GDM1 (cell line): ENCODE measurements around the gene ZNF582.

Experiments used
- DNase-seq: peaks from one replicate; lab custom pipeline; 2025; lab: John Stamatoyannopoulos, UW

ZNF582 gene

GRCh38 chr19:56393119-56394012 is at the start of gene ZNF582:
Gene ZNF582, minus strand, starts transcription at chr19:56393534. Its CDS starts 1,782 bp downstream, at chr19:56391752.
- DNase-seq: peak; percentile 77

DNA sequence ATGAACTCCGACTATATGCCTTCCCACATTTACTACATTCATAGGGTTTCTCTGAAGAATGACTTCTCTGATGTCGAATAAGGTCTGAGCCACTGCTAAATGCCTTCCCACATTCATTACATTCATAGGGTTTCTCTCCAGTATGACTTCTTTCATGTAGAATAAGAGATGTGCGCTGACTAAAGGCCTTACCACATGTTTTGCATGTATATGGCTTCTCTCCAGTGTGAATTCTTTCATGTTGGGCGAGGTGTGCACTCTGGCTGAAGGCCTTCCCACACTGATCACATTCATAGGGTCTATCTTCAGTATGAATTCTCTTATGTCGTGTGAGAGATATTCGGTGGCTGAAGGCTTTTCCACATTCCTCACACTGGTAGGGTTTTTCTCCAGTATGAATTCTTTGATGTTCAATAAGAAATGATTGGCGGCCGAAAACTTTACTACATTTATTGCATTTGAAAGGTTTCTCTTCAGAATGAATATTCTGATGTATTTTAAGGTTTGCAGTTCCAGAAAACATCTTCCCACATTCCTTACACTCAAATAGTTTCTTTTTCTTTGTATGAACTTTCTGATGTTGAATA is 48.0 kb upstream of the ZNF582 start:
- no peak for DNase-seq

GRCh38 chr19:56423985-56424353 is 30.6 kb upstream of the ZNF582 start:
- DNase-seq: no peak

DNA sequence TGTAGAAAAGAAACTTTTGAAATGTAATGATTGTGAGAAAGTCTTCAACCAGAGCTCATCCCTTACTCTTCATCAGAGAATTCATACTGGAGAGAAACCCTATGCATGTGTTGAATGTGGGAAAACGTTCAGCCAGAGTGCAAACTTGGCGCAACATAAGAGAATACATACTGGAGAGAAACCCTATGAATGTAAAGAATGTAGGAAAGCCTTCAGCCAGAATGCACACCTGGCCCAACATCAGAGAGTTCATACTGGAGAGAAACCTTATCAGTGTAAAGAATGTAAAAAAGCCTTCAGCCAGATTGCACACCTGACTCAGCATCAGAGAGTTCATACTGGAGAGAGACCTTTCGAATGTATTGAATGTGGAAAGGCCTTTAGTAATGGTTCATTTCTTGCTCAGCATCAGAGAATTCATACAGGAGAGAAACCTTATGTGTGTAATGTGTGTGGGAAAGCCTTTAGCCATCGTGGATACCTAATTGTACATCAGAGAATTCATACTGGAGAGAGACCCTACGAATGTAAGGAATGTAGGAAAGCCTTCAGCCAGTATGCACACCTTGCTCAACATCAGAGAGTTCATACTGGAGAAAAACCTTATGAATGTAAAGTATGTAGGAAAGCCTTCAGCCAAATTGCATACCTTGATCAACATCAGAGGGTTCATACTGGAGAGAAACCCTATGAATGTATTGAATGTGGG is 30.1 kb upstream of the ZNF582 start:
- no peak for DNase-seq

GRCh38 chr19:56405062-56405461 is 11.7 kb upstream of the ZNF582 start:
- DNase-seq: no peak

DNA sequence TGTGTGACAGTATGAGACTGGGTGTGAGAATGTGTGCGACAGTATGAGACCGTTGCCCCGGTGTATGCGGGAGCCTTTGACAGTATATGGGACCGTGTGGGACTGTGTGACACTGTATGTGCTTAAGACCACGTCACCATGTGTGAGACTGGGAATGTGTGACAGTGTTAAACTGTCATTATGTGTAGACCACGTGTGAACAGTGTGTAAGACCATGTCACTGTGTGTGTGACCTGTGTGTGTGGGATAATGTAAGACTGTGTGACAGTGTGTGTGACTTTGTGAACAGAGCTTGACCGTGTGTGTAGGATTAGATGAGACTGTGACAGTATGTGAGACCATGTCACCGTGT is 11.3 kb upstream of the ZNF582 start:
- no peak for DNase-seq

GRCh38 chr19:56403764-56404704 is 10.7 kb upstream of the ZNF582 start, which contains the start of gene ZNF583:
Gene ZNF583, plus strand, starts transcription at chr19:56404332. Its CDS starts 2,783 bp downstream, at chr19:56407115.
- DNase-seq: peak; percentile 86

DNA sequence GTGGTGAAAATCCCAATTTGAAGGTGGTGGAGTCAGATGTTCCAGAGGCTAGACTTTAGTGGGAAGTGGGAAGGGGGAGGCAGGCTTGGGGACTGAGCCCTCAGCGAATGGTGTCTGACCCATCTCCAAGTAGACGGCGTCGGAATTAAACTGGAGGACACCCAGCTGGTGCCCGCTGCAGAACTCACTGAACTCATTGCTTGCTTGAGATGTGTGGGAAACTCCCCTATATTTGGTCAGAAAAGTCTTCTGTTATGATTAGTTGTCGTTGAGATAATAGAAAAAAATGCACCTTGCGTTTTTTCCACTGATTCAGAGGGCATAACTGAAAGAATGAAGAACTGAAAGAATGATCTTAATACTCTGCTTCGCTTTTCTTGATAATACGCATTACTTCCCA is 9.9 kb upstream of the ZNF582 start:
- DNase-seq: no peak

DNA sequence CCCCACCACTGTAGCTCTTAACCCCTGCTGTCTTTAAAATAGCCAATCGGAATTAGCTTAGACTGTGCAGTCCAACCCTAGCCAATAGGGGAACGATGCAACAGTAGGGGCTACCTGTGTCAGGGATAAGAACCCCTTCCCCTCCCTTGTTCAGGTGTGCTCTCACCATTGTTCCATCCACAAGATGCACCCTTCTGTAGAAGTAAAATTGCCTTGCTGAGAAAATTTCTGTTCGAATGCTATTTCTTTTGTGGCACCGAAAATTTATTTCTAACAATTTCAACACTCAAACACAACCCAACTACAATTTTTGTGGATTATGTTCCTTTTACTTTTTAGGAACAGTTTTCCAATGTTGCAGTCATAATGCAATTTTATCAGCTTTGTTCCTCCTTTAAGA is 7.2 kb upstream of the ZNF582 start:
- no peak for DNase-seq

GRCh38 chr19:56398809-56399208 is 5.5 kb upstream of the ZNF582 start:
- no peak for DNase-seq

GRCh38 chr19:56383826-56384605 is 9.3 kb downstream of the ZNF582 start:
- no peak for DNase-seq

DNA sequence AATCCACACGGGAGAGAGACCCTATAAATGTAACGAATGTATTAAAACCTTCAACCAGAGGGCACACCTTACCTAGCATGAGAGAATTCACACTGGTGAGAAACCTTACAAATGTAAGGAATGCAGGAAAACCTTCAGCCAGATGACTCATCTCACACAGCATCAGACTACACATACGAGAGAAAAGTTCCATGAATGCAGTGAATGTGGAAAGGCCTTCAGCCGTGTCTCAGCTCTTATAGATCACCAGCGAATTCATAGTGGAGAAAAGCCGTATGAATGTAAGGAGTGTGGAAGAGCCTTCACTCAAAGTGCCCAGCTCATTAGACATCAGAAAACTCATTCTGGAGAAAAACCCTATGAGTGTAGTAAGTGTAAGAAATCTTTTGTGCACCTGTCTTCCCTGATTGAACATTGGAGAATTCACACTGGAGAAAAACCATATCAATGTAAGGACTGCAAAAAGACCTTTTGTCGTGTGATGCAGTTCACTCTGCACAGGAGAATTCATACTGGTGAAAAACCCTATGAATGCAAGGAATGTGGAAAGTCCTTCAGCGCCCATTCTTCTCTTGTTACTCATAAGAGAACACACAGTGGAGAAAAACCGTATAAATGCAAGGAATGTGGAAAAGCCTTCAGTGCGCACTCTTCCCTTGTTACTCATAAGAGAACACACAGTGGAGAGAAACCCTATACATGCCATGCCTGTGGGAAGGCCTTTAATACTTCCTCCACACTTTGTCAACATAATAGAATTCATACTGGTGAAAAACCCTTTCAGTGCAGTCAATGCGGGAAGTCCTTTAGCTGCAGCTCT is 16.0 kb downstream of the ZNF582 start:
- no peak for DNase-seq

DNA sequence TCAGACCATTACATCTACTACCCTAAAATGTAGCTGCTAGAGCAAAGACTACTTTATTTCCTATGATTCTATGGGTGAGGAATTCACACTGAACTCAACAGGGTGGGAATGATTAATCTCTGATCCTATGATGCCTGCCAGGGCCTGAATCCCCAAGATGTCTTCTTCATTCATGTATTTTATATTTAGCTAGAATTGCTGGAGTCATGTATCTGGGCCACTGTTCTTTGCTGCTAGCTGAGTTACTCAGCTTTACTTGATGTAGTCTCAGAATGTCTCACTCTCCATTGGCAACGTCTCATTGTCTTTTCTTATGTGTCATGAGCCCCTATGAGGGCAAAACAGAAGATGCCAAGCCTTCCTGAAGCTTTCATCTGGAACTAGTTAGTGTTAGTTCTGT is 21.1 kb downstream of the ZNF582 start:
- no peak for DNase-seq

DNA sequence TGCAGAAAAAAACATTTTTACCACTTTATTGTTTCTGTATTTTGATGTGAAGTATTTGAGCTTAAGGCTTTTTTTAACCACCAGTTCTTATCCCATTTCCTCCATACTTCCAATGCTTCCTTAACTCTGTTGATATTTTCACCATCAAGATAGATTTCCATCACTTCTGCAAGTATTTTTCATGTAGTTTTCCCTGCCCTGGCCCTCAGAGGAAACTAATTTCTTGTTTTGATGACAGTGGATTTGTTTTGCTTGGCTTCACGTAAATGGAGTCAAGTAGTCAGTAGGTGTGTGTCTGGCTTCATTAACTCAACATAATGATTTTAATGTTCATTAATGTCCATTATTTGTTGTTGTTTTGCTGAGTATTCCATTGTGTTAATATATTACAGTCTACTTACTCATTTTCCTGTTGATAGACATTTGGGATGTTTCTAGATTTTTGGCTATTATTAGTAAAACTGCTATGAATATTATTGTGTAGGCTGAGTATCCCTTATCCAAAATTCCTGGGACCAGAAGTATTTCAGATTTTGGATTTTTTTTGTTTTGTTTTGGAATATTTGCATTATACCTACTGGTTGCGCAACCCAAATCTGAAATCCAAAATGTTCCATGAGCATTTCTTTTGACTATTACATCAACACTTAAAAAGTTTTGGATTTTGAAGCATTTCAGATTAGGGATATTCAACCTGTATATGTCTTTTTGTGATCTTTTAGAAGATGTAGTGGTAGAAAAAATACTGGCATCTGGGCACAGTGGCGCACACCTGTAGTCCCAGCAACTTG is 23.3 kb downstream of the ZNF582 start:
- no peak for DNase-seq

DNA sequence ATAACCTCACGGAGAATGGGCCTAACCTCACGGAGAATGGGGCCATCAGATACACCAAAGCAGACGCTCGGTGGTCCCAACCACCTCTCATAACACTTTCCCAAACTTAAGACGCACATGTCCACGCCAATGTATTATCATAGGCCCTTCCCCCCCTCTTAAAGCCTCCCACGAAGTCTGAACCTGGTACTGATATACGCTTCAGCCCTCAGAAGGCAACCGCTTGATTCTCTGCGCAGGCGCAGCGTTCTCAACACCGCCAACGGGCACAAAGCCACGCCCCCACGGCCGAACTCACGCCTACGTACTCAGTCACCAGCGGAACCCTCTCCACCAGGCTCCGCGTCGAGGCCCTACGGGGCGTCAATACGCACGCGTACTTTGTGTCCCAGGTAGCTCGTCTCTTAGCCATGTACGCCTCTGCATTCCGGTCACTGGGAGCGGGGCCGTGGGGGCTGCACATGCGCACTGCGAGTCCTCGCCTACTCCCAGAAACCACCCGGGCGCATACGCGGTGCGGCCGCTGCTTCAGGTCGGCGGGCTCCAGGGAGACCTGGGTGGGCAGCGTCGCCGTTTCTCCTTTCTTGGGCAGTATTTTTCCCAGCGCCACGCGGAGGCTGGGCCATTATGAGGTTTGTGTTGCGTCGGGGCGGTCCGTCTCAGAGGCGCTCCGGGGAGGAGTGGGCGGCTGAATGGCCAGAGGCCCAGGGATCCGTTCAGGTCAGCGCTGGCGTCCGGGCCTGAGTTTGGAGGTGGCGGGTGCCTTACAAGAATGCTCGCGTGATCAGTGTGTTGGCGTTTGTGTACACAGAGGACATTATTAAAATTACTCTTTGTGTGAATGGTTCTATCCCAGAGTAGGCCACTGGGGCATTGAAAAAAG is 25.3 kb downstream of the ZNF582 start:
- peak; percentile 53 for DNase-seq

DNA sequence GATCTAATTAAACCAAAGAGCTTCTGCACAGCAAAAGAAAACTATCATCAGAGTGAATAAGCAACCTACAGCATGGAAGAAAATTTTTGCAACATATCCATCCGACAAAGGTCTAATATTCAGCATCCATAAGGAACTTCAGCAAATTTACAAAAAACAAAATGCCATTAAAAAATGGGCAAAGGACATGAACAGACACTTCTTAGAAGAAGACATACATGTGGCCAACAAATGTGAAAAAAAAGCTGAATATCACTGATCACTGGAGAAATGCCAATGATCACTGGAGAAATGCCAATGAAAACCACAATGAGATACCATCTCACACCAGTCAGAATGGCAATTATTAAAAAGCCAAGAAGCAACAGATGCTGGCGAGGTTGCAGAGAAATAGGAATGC is 32.5 kb downstream of the ZNF582 start:
- DNase-seq: no peak

- no peak for DNase-seq
Observed at GRCh38 chr19:56356944-56357343, 36.4 kb downstream of the ZNF582 start.

- no peak for DNase-seq
Observed at GRCh38 chr19:56355517-56355916, 37.8 kb downstream of the ZNF582 start.
